Upper lobe of left lung (tissue), 4 donors: ENCODE results near the gene SHLD1.

Experiments
- CTCF ChIP-seq, 6 experiments: fragments of 450-650 bp in 4 of 6; fragments of 200-600 bp in 2 of 6; sonication (generic) in 2 of 6; IDR thresholded peaks; one replicate each; pipeline ENCODE4 v1.5.1; 2016 to 2019; ENCODE audit warnings: antibody characterized with exemption in 6 of 6
- POLR2A ChIP-seq, 4 donors: fragments of 450-650 bp; IDR thresholded peaks; one replicate each; pipeline ENCODE4 v1.5.1; 2016 to 2017; ENCODE audit warnings: antibody characterized with exemption in 4 of 4, mild to moderate bottlenecking in 2 of 4
- POLR2AphosphoS5 ChIP-seq, 2 donors: sonication (generic); formaldehyde crosslinking; IDR thresholded peaks; one replicate each; pipeline ENCODE4 v1.5.1; 2017; ENCODE audit warnings: antibody characterized with exemption in 2 of 2

- TF ChIP-seq CTCF (IDR thresholded peaks at IDR 0.05) (no peak), POLR2AphosphoS5 (IDR thresholded peaks at IDR 0.05) (no peak), POLR2A (IDR thresholded peaks at IDR 0.05) (no peak)
Measured at GRCh38 chr20:5840411-5841002, 90.3 kb downstream of the SHLD1 start.
